Common myeloid progenitor, CD34-positive (primary cell): ENCODE measurements around the gene HBB.

Experiments used
- CTCF ChIA-PET: fragments of 350-600 bp; sonication (Branson Sonifier 250); formaldehyde crosslinking; loops from one replicate; lab custom pipeline; 2021; ENCODE audit warnings: antibody characterized with exemption; lab: Charles Lee
- POLR2A ChIA-PET: fragments of 350-600 bp; sonication (Branson Sonifier 250); formaldehyde crosslinking; loops from one replicate; lab custom pipeline; 2021; ENCODE audit warnings: antibody characterized with exemption; lab: Charles Lee
- DNase-seq, 3 donors: peaks; one replicate each; pipeline versions ENCODE4 v3.0.0 to v3.0.0-alpha.2; 2013
- H3K27ac ChIP-seq, 2 experiments: 1 replicate in 1 of 2; 2 replicates in 1 of 2; pipeline ENCODE4 v1.7.0; 2013; ENCODE audit warnings: inconsistent platforms in 2 of 2, low read length in 2 of 2, mild to moderate bottlenecking in 2 of 2, low read depth in 1 of 2, moderate library complexity in 1 of 2; ENCODE audit not compliant: severe bottlenecking in 2 of 2, insufficient read depth in 1 of 2, poor library complexity in 1 of 2
- H3K27me3 ChIP-seq, 5 experiments: replicated peaks in 2 of 5; 1 replicate in 3 of 5; 2 replicates in 2 of 5; pipeline versions ENCODE4 v1.6.1 to v1.7.0; 2013; ENCODE audit warnings: low read length in 4 of 5, mild to moderate bottlenecking in 2 of 5, moderate library complexity in 2 of 5, inconsistent platforms in 1 of 5; ENCODE audit not compliant: insufficient read depth in 5 of 5, control insufficient read depth in 4 of 5
- H3K36me3 ChIP-seq, 4 experiments: 1 replicate in 2 of 4; 2 replicates in 2 of 4; pipeline versions ENCODE4 v1.6.1 to v1.7.0; 2013; ENCODE audit warnings: low read length in 3 of 4, control low read depth in 1 of 4, mild to moderate bottlenecking in 1 of 4; ENCODE audit not compliant: control insufficient read depth in 4 of 4, insufficient read depth in 4 of 4
- H3K4me1 ChIP-seq, 4 experiments: 1 replicate in 3 of 4; 2 replicates in 1 of 4; pipeline versions ENCODE4 v1.6.1 to v1.7.1; 2013; ENCODE audit warnings: low read length in 3 of 4, mild to moderate bottlenecking in 3 of 4, control low read depth in 1 of 4, inconsistent platforms in 1 of 4, moderate library complexity in 1 of 4; ENCODE audit not compliant: control insufficient read depth in 4 of 4, insufficient read depth in 4 of 4; ENCODE audit errors: control extremely low read depth in 1 of 4
- H3K4me3 ChIP-seq, 7 experiments: 1 replicate in 4 of 7; 2 replicates in 3 of 7; pipeline versions ENCODE4 v1.5.1 to v1.7.0; 2013; ENCODE audit warnings: mild to moderate bottlenecking in 7 of 7, low read length in 6 of 7, moderate library complexity in 6 of 7, inconsistent platforms in 2 of 7, low read depth in 2 of 7, control low read depth in 1 of 7; ENCODE audit not compliant: insufficient read depth in 4 of 7, control insufficient read depth in 1 of 7; ENCODE audit errors: extremely low read depth in 1 of 7
- H3K9me3 ChIP-seq, 5 experiments: 1 replicate in 4 of 5; 2 replicates in 1 of 5; pipeline versions ENCODE4 v1.6.1 to v1.7.1; 2013; ENCODE audit warnings: low read length in 4 of 5, mild to moderate bottlenecking in 2 of 5, inconsistent platforms in 1 of 5, low read depth in 1 of 5, moderate library complexity in 1 of 5; ENCODE audit not compliant: control insufficient read depth in 4 of 5, insufficient read depth in 2 of 5; ENCODE audit errors: control extremely low read depth in 1 of 5
- WGBS: methylation state at CpG from one replicate; pipeline ENCODE4 v1.1.5; 2013; ENCODE audit not compliant: insufficient coverage; 5-methylcytosine and 5-hydroxymethylcytosine counted together

Gene HBB

GRCh38 chr11:5234381-5234834 lies 7.5 kb upstream of the HBB start, which contains the start of gene HBD:
Gene HBD (minus strand): TSS chr11:5234483. CDS start chr11:5234433, 50 bp downstream.
- H3K9me3 ChIP-seq, result no peaks in the 10 kb centered on the region
- no peaks in the 10 kb centered on the region for H3K36me3 ChIP-seq
- peaks cover 9 to 28% (median 20%) of the 10 kb centered on the region in 4 experiments for H3K4me1 ChIP-seq
- peak within 1 kb of the TSS in 1 of 2 experiments; percentile 70 for H3K27ac ChIP-seq
- CTCF ChIA-PET, result no interaction called here
- 0% methylated on average over 1 of the region's 2 CpGs for WGBS
- POLR2A ChIA-PET, result no interaction called here
- H3K27me3 ChIP-seq, result no peaks in the 10 kb centered on the region
- peak within 1 kb of the TSS in 4 of 7 experiments; percentile 2 to 51 (median 30) for H3K4me3 ChIP-seq
- DNase-seq, result peak; percentile 53 to 92 (median 83)

DNA sequence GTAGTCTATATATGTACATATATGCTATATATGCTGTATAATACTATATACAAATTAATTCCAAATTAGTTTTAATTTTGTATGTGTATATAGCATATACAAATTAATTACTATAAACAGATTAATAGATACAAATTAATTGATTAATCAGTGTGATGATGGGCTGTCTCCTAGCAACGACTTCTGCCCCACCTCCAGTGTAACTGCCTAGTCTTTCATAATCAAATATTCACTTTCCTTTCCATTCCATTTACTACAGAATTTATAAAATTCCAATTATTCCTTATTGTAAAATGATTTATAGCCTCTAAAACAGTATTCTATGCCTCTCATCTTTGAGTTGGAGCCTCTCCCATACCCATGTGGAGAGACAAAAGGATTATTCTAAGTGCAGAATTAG lies 6.4 kb upstream of the HBB start:
- H3K36me3 ChIP-seq, result no peaks in the 10 kb centered on the region
- no CpG with 5 or more reads among the region's 1 CpG for WGBS
- H3K9me3 ChIP-seq, result no peaks in the 10 kb centered on the region
- peak overlapping the region in 1 of 7 experiments; percentile 9 for H3K4me3 ChIP-seq
- no peak for DNase-seq
- peaks cover 9 to 28% (median 17%) of the 10 kb centered on the region in 4 experiments for H3K4me1 ChIP-seq
- H3K27ac ChIP-seq, result peak overlapping the region in 1 of 2 experiments; percentile 56
- ChIA-PET POLR2A (no interaction called here), CTCF (no interaction called here)
- no peaks in the 10 kb centered on the region for H3K27me3 ChIP-seq

DNA sequence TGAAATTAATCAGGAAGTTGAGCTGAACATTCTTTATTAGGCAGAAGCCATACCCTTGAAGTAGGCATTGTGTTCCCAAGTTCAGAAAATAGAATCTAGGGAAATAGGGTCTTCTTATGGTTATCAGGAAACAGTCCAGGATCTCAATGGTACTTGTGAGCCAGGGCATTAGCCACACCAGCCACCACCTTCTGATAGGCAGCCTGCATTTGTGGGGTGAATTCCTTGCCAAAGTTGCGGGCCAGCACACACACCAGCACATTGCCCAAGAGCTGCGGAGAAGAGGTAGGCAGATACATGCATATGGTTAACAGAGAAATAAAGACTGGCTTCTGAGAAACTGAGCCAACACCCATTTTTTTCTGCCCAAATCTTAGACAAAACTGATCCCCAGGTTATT lies 6.0 kb upstream of the HBB start:
- H3K27ac ChIP-seq, result peak overlapping the region in 1 of 2 experiments; percentile 56
- H3K27me3 ChIP-seq, result no peaks in the 10 kb centered on the region
- CTCF ChIA-PET, result no interaction called here
- H3K4me3 ChIP-seq, result peak overlapping the region in 1 of 7 experiments; percentile 9
- no CpG with 5 or more reads among the region's 2 CpGs for WGBS
- POLR2A ChIA-PET, result no interaction called here
- peaks cover 9 to 28% (median 17%) of the 10 kb centered on the region in 4 experiments for H3K4me1 ChIP-seq
- H3K9me3 ChIP-seq, result no peaks in the 10 kb centered on the region
- no peaks in the 10 kb centered on the region for H3K36me3 ChIP-seq
- DNase-seq, result no peak

DNA sequence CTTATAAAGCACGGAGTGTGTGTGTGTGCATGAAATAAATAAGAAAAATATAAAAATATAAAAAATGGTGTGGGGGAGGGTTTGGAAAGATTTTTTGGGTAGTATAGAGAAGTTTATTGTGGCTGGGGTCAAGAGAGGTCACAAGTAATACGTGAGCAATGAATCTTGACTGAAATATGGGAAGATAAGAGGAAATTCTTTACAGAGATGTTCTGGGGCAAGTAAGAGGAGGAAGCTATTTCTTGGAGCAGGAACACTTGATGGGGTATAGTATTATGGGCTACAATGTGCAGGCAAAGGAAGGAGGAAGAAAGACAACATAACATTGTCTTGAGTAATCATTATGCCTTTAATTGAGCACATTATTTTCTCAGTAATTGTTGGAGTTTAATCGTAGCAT lies 5.3 kb upstream of the HBB start:
- POLR2A ChIA-PET, result no interaction called here
- CTCF ChIA-PET, result no interaction called here
- H3K9me3 ChIP-seq, result no peaks in the 10 kb centered on the region
- no peak overlapping the region for H3K4me3 ChIP-seq
- 62% methylated on average over 3 of the region's 3 CpGs for WGBS
- no peak overlapping the region for H3K27ac ChIP-seq
- no peak for DNase-seq
- no peaks in the 10 kb centered on the region for H3K27me3 ChIP-seq
- peaks cover 9 to 28% (median 17%) of the 10 kb centered on the region in 4 experiments for H3K4me1 ChIP-seq
- no peaks in the 10 kb centered on the region for H3K36me3 ChIP-seq

- CTCF ChIA-PET, result interaction anchor here (0.9 kb wide), 1 partner anchor 53 kb away, joined by 4 read pairs; no protein-coding TSS in a partner anchor
- no peak for DNase-seq
- peaks cover 9 to 28% (median 17%) of the 10 kb centered on the region in 4 experiments for H3K4me1 ChIP-seq
- no peaks in the 10 kb centered on the region for H3K36me3 ChIP-seq
- H3K9me3 ChIP-seq, result no peaks in the 10 kb centered on the region
- H3K27ac ChIP-seq, result no peak overlapping the region
- H3K4me3 ChIP-seq, result no peak overlapping the region
- POLR2A ChIA-PET, result no interaction called here
- no CpG with 5 or more reads among the region's 2 CpGs for WGBS
- no peaks in the 10 kb centered on the region for H3K27me3 ChIP-seq
Observed at GRCh38 chr11:5231111-5231510, 4.2 kb upstream of the HBB start.

DNA sequence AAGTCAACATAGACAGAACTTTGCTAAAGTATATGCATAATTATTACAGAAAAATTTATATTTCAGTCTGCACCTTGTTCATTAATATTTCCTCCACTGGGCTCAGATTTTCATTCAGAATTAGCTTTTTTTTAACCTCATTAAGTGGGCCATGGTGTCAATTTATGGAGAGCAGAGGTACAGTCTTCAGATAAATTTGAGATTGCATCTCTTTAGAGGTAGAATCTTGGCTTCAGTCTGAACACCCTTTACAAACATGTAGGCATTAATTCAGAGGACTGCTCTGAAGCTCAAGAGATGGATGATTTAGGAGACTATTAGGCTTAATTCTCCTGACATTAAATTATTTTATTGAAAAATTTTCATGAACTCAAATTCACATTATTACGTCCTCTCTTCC lies 3.4 kb upstream of the HBB start:
- WGBS, result 100% methylated on average over 1 of the region's 1 CpG
- Histone ChIP-seq H3K9me3 (peaks cover 0 to 2% (median 0%) of the 10 kb centered on the region in 5 experiments), H3K27me3 (peaks cover 0 to 6% (median 0%) of the 10 kb centered on the region in 5 experiments), H3K36me3 (no peaks in the 10 kb centered on the region), H3K4me3 (no peak overlapping the region), H3K27ac (no peak overlapping the region), H3K4me1 (peaks cover 14 to 26% (median 16%) of the 10 kb centered on the region in 4 experiments)
- CTCF ChIA-PET, result interaction anchor here (0.9 kb wide), 1 partner anchor 54 kb away, joined by 4 read pairs; no protein-coding TSS in a partner anchor
- no peak for DNase-seq
- POLR2A ChIA-PET, result no interaction called here

DNA sequence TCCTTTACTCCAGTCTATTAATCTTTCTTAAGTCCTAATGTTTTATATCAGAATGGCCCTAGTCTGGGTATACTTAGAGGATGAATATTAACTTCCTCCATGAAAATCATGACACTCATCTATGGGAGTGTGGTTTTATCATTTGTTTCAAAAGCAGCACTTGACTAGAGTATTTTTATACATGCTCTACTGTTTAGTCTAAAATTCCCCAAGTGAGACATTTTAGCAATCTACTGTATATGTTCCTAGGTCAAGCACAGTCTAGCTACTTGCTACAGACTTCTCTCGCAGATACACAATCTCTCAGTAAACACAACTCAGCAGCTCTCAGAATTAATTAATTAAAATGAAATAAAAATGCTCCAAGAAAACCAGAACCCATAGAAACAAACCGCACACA lies 2.9 kb upstream of the HBB start:
- ChIA-PET POLR2A (no interaction called here), CTCF (no interaction called here)
- Histone ChIP-seq H3K27me3 (peaks cover 0 to 11% (median 0%) of the 10 kb centered on the region in 5 experiments), H3K9me3 (peaks cover 0 to 2% (median 0%) of the 10 kb centered on the region in 5 experiments), H3K27ac (no peak overlapping the region), H3K36me3 (no peaks in the 10 kb centered on the region), H3K4me1 (peaks cover 11 to 23% (median 16%) of the 10 kb centered on the region in 4 experiments), H3K4me3 (no peak overlapping the region)
- no peak for DNase-seq
- WGBS, result no CpG with 5 or more reads among the region's 2 CpGs
